Stimulated activated CD8-positive, alpha-beta memory T cell treated with anti-CD3 and anti-CD28 coated beads, Interleukin-15, amount 100 ng/mL, for 48 hours (primary cell): ENCODE results near the gene COG8.
"Not testable (repeated sequence)": the region's sequence is repeated elsewhere in the genome, so short reads cannot be mapped to it uniquely, and the experiment has no call there.

Experiments used
- DNase-seq, 2 donors: peaks; one replicate each; pipeline ENCODE4 v3.0.0-alpha.2; 2020; ENCODE audit warnings: low read depth in 2 of 2

The COG8 gene

DNA sequence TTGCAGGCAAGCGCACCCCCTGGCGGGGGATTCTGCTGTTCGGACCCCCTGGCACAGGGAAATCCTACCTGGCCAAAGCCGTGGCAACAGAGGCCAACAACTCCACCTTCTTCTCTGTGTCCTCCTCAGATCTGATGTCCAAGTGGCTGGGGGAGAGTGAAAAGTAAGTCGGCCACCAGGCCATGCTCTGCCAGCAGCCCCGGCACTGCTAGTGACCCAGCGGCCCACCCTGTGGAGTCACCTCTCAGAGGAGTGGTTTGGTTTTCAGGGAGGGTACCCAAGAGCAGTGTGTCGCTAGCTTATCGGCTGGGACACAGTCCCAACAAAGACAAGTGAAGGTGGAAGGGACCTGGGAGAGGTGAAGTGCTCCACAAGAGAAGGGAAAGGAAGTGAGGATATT lies 20.0 kb downstream of the COG8 start:
- no peak for DNase-seq

DNA sequence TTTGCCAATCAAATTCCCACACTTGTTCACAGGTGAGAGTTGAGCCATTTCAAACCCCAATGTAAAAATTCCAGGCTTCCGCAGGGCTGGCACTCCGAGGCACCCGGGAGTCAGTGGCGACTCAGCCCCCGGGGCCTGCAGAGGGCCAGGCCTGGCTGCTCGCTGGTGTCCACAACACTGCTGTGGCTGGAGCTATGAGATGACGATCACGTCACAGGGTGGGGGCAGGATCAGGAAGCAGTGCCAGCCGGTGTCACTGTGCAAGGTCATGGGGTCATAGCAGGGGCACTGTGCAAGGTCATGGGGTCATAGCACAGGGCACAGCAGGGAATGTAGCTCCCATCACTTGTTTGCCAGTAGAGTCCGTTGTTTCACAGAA lies 20.5 kb downstream of the COG8 start:
- DNase-seq = no peak

DNA sequence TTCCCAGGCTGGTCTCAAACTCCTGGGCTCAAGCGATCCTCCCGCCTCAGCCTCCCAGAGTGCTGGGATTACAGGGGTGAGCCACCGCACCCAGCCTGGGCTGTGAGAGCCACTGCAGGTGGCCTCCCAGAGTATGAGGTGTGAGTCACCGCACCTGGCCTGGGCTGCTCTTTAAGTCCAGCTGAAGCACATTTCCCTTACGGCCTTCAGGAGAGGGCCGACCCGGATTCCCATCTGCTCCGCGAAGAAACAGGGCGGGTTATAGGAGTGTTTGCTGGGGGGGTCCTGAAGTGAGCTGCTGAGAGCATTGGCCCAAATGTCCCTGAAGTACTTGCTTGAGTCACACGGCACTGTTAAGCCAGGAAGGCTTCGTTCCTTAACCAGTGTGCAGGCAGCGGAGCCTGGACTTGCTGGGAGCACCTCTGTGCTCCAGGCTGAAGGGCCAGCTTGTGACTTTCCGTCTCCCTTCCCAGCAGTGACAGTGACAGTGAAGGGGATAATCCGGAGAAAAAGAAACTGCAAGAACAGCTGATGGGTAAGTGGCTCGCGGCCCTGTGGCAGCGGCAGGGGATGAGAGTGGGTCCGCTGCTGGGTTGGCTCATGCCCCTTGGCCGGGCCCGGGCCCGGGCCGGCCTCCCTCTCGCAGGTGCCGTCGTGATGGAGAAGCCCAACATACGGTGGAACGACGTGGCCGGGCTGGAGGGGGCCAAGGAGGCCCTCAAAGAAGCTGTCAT lies 21.0 kb downstream of the COG8 start:
- no peak for DNase-seq

DNA sequence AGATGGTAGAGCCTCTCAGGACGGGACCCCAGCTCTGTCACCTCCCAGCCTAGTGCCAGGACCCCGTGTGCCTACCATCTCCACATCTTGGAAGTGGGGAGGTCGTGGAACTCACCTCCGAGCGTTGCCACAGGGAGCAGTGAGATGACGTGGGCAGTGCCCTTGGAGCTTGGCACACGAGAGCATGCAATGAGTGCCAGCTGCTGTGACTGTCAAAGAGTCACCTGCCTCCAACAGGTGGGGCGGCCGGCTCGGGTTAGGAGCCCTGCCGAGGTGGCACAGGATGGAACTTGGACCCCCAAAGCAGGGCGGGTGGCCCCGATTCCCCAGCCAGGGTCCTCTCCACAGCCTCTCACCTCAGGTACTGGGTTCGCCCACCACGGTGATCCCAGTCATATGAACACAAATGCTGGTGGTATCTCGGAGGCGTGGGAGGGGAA lies 22.7 kb downstream of the COG8 start:
- no peak for DNase-seq

DNA sequence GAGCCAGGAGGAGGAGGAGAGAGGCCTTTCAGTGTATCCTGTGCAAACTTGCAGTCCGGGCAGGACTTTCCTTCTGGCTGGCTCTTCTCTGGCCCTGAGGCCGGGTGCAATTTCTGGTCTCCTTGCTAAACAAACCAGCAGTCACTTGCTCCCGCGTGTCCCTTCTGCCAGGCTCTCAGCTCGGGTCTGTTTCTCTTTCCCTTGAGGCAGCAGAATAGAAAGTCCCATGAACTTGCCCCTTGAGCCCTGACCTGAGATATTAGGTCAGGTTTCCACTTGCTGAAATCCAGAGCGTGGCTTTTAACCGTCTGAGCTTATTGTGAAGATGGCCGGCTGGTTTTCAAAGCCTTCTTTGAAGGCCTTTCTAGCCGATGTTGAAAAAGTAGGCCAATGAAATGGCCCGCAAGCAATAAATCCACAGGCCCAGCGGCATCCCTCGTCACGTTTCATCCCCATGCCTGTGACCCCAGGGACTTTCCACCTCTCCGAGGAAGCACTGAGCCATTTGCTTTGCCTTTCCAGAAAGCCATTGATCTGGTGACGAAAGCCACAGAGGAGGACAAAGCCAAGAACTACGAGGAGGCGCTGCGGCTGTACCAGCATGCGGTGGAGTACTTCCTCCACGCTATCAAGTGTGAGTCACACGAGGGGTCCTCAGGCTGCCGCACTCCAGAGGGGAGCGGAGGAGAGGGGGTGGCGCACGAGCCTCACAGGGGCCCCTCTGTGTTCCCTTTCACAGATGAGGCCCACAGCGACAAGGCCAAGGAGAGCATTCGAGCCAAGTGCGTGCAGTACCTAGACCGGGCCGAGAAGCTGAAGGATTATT lies 23.7 kb downstream of the COG8 start:
- no peak for DNase-seq

DNA sequence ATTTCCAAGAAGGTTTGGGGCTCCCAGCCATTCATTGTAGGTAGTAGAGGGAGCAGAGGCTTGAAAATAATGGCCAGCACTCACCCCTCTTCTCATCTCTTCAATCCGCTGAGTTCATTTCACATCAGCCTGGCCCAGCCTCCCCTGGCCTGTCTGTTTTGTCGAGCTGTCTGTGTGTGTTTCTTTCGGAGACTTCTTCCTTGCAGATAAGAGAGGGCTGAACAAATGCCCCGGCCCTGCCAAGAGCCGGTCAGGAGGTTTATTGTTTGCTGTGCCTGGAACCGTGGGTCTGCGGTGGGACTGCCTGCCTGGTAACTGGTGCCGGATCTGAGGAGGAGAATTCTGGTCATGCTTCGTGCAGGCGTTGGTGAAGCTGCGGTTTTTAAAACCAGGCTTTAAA lies 24.8 kb downstream of the COG8 start:
- DNase-seq = no peak

DNA sequence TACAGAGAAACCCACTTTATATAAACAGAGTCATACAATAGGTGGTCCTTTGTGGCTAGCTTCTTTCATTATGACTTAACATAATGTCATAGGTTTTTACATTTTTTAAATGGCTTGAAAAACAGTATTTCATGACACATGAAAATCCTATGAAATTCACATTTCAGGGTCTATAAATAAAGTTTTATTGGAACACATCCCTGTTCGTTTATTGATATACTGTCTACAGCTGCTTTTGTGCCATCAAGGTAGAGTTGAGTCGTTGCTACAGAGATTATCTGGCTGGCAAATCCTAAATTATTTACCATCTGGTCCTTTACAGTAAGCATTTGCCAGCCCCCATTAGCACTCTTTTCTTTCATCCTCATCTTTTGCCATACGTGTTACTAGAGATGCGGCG lies 25.9 kb downstream of the COG8 start:
- no peak for DNase-seq

DNA sequence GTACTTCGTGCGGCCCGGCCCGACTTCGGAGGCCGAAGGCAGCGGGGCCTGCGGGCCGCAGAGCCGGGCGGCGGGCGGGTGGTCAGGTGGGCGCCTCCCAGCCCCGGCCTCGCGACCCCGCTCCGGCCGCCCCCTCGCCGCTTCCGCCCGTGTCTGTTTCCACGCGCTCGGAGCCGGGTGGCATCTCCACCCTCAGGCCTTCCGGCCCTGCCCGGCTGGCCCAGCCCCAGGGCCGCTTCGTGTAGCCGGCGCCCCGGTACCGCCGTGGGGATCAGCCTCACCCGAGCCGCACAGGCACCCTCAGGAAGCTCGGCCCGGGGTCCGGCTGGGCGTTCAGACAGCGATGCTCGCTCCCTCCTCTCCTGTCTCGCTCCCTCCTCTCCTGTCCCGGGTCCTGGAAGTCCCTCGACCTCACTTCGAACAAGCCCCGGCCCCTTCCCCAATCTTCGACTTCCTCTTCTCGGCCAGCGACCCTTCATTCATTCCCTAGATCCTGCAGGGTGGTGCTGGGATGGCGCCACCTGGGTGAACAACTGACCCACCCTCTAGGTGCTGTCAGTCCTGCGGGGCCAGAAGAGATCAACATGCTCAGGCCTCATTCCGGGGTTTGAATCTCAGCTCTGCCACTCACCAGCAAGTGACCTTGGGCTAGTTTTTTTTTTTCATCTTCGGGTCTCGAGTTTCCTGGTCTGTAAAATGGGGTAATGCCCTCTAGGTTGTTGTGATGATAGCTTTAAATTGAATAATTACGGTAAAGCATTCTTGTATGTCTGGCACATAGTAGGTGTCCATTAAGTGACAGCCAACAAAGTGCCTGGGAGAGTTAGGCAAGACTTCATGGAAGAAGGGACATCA lies 27.6 kb downstream of the COG8 start:
- peak; percentile 27 to 36 for DNase-seq

DNA sequence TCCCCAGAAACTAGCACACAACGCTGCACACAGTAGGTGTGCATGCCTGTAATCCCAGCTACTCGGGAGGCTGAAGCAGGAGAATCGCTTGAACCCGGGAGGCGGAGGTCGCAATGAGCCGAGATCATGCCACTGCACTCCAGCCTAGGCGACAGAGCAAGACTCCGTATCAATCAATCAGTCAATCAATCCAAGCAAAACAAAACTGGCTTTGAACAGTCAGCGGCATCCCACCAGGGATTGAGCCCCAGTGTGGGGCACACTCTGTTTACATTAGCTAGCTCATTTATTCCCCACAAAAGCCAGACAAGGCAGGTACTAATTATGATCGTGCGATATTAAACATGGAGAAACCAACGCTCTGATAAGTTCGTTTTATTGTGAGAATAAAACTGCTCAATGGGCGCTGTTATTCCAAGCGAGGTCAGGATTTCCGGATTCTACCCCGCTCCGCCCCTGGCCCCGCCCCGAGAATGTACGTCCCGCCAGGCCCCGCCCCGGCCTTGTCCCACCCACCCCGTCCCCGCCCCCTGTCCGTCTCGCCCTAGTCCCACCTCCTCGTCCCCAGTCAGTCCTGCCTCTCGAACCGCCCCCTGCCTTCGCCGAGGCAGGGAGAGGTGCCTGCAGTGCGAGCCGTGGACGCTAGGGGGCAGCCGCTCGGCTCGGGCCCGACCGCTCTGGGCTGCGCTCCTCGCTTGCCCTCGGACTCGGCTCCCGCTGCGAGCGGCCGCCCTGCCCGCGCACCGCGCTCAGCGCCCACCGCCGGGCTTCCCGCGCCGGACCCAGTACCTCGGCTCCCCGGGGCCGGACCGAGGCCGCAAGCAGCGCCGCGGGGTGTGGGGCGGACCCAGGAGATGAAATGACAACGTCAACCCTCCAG lies 28.5 kb downstream of the COG8 start, which contains the start of gene VPS4A:
VPS4A (plus strand) TSS at position 698 of the 880 bp plus-strand sequence; CDS start at position 860, 162 bp downstream.
- DNase-seq = peak; percentile 95 to 96

DNA sequence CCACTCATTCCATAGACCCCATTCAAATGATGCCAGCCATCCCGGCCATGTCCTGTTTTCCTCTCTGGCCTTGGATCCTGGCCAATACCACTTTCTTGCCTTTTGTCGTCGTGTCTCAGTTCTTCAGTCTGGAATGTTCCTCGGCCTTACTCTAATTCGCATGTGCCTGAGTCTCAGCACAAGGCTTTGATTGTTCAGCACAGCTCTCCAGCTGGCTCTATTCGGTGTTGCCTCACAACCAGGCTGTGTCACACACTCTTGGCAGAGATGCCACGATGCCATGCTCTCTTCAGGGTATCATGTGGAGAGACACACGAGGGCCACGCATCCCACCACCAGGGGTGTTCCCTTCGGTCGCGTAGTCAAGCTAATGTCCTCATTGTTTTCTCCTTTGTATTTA lies 30.0 kb downstream of the COG8 start:
- no peak for DNase-seq

DNA sequence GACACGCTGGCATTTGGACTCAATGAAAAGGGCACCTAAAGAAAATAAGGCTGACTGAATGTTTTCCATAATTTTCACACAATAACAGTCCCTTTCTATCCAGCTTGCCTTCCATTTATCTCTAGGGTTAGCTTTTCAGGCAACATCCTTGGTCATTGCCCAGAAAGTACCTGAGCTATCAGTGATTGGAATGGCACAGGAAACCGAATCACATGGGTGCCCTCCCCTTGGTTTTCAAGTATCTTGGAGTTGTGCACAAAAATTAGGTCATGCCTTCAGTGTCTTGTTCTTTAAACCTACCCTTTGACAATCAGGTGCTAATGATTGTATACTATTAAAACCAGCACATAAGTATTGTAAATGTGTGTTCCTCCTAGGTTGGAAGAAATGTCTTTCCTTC lies 31.5 kb downstream of the COG8 start:
- DNase-seq = no peak

DNA sequence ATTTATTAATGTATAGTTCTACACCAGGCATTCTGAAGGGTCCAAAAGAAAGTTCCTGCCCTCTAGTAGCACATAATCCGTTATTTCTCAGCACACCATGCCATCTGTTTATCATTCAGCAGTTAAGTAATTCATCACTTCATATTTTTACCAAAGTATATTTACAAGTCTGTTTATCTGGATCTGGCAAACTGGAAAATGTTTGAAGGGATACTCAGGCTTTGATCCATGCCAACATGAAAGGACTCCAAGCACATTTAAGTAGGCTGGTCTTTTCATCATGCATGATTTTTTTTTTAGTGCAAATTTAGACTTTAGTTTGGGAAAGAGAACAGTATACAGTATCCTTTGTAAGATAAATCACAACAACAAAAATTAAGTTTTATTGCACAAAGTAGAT lies 32.3 kb downstream of the COG8 start:
- no peak for DNase-seq

DNA sequence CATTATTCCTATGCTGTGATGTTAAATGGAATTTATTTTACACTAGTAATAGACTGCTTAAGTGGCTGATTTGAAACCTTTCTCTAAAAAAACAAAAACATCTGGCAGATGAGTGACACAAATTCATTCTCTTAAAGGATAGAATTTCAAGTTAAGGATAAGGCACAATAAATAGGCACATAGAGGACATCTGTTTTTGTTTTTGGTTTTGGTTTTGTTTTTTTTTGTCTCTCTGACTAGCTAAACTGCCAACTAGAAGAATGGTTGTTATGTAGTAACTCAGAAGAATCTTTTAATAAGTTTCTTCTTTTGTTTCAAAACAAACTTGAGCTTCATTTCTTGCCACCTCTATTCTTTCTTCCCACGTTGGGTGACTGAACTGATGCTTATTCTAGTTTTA lies 33.3 kb downstream of the COG8 start:
- no peak for DNase-seq

DNA sequence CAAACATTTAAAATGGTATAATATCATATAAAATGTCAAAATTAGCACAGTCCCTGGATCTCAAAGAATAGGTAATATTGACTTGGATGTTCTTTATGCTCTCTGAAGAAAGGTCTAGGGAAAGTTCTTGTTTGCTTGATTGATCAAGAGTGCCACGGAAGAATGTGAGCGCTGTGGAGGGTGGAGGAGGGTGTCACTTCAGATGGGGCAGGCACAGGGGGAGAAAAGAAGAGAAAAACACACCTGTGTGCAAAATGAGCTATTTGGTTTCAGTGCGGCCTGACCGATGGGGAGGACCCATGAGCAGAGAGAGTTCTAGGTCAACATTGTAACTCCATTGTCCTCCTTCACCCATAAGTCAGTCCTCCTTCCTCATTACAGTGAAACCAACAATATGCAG lies 37.1 kb downstream of the COG8 start:
- DNase-seq = no peak

DNA sequence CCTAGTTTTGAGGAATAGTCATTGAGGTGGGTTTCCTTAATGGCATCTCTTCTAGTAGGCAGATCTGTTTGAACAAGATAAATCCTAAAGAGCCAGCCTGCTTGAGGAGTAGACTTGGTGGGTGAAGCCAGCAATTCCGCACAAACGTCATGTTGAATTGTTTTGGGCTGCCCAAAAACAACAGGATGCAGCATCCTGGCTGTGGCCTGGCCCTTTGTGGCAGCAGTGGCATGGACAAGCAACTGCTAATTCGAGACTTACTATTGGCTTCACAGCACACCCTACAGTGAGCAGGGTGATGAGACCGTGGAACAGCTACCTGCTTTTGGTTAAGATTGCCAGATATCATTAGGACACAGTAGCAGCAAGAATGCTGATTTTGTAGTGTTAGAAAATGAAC lies 37.5 kb downstream of the COG8 start:
- DNase-seq = no peak

DNA sequence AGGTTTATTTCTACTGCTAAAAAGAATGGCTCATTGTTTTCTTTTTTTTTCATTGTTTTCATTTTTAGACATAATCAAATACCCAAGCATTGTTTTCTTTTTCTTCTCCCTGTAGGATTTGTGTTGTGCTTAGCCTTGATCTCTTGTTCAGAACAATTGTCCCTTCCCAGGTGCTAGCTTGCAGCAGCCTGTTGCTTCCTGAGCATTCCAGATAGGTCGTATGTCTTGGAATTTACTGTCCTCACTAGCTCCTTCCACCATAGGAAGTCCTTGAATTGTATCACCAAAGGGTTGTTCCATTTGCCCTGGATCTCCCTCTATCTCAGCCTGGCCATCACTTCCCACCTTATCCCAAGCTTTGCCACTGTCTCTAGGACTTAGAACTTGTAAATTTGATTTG lies 38.2 kb downstream of the COG8 start:
- DNase-seq = no peak

DNA sequence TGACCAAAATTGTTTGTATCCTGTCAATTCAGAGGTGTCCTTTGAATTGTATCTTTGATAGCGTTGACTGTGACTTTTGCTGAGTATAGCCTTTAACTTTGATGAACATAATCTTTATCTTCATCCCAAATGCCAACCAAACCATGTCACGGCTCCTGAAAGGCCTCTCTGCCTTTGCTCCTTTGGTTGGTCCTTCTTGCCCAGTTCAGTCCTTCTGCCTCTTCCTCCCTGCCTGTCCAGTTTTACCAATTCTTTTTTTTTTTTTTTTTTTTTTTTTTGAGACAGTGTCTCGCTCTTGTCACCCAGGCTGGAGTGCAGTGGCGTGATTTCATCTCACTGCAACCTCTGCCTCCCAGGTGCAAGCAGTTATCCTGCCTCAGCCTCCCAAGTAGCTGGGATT lies 41.1 kb downstream of the COG8 start:
- no peak for DNase-seq

DNA sequence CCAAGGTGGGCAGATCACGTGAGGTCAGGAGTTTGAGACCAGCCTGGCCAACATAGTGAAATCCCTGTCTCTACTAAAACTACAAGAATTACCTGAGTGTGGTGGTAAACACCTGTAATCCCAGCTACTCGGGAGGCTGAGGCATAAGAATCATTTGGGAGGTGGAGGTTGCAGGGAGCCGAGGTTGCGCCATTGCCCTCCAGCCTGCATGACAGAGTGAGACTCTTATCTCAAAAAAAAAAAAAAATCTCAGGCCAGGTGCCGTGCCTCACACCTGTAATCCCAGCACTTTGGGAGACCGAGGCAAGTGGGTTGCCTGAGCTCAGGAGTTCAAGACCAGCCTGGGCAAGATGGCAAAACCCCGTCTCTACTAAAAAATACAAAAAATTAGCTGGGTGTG lies 42.6 kb downstream of the COG8 start:
- DNase-seq = not testable (repeated sequence)

DNA sequence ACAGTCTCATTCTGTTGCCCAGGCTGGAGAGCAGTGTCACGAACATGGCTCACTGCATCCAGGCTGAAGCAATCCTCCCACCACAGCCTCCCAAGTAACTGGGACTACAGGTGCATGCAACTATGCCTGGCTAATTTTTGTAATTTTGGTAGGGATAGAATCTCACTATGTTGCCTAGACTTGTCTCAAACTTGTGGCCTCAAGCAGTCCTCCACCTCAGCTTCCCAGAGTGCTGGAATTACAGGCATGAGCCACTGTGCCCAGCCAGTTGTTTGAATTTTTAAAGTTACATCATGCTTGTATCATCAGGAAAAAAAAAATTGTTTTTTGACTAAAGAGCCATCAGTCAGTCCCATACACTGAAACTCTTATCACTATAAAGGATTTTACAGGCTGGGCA lies 45.3 kb downstream of the COG8 start:
- no peak for DNase-seq

DNA sequence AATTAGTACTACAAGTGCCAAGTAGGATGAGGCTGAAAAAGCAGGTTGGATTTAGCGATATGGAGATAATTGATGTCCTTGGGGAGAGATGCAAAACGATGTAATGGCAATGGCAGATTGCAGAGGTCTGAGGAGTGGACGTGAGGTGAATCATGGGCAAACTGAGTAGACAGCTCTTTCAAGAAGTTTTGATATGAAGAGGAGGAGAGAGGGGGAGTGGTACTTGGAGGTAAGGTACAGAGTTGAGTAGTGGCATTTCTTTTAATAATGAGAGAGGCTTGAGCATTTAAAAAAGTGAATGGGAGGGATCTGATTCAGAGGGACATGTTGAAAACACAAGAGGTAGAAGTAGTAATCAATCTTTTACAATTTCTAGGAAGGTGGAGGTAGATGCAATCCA lies 46.0 kb downstream of the COG8 start:
- no peak for DNase-seq

DNA sequence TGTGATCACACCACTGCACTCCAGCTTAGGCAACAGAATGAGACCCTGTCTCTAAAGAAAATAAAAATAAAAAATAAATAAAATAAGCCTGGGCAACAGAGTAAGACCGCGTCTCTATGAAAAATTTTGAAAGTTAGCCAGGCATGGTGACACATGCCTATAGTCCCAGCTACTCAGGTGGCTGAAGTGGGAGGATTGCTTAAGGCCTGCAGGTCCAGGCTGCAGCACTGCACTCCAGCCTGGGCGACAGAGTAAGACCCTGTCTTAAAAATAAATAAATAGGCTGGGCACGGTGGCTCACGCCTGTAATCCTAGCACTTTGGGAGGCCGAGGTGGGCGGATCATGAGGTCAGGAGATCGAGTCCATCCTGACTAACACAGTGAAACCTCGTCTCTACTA lies 47.7 kb downstream of the COG8 start:
- DNase-seq = not testable (repeated sequence)
